Stomach (tissue), 4 donors: ENCODE measurements around the gene SGPP2.

Source experiments
- CTCF ChIP-seq, 7 experiments: fragments of 450-650 bp in 4 of 7; fragments of 200-600 bp in 3 of 7; sonication (generic) in 3 of 7; IDR thresholded peaks; one replicate each; pipeline ENCODE4 v1.5.1; 2016 to 2019; ENCODE audit warnings: antibody characterized with exemption in 7 of 7, control low read depth in 2 of 7, mild to moderate bottlenecking in 1 of 7
- POLR2A ChIP-seq, 4 donors: fragments of 450-650 bp; IDR thresholded peaks; one replicate each; pipeline ENCODE4 v1.6.1; 2016; ENCODE audit warnings: antibody characterized with exemption in 4 of 4, control low read depth in 2 of 4, mild to moderate bottlenecking in 1 of 4, moderate library complexity in 1 of 4
- POLR2AphosphoS5 ChIP-seq, 3 donors: sonication (generic); formaldehyde crosslinking; IDR thresholded peaks; one replicate each; pipeline ENCODE4 v1.6.1; 2016; ENCODE audit warnings: antibody characterized with exemption in 3 of 3

- TF ChIP-seq CTCF (IDR thresholded peaks at IDR 0.05): no peak
- peak in 1 of 3 donors; percentile 8 for TF ChIP-seq POLR2AphosphoS5 (IDR thresholded peaks at IDR 0.05)
- TF ChIP-seq POLR2A (IDR thresholded peaks at IDR 0.05): no peak
These were observed 170.3 kb downstream of the SGPP2 start for GRCh38 chr2:222594679-222595078.
